Transverse colon (tissue), 4 donors: ENCODE data around the gene STAG1.

ENCODE experiments used
- CTCF ChIP-seq, 5 experiments: fragments of 200-600 bp in 3 of 5; fragments of 450-650 bp in 2 of 5; sonication (generic) in 3 of 5; IDR thresholded peaks; 1 replicate in 2 of 5; 2 replicates in 3 of 5; pipeline ENCODE4 v1.5.1; 2016 to 2017; ENCODE audit warnings: antibody characterized with exemption in 5 of 5, inconsistent platforms in 3 of 5, mild to moderate bottlenecking in 2 of 5, moderate library complexity in 1 of 5
- POLR2AphosphoS5 ChIP-seq, 3 donors: sonication (generic); formaldehyde crosslinking; IDR thresholded peaks; one replicate each; pipeline ENCODE4 v1.6.1; 2016; ENCODE audit warnings: antibody characterized with exemption in 3 of 3

GRCh38 chr3:136334209-136334608 is 418.0 kb downstream of the STAG1 start:
- TF ChIP-seq CTCF (IDR thresholded peaks at IDR 0.05) = no peak
- no peak for TF ChIP-seq POLR2AphosphoS5 (IDR thresholded peaks at IDR 0.05)
